Smooth muscle cell of the brain vasculature (primary cell): Measurements from ENCODE around the gene PCSK2.

Experiments used
- DNase-seq: peaks from one replicate; pipeline ENCODE4 v3.0.0-alpha.2; 2012; ENCODE audit warnings: low read depth, low spot score

The PCSK2 gene

DNA sequence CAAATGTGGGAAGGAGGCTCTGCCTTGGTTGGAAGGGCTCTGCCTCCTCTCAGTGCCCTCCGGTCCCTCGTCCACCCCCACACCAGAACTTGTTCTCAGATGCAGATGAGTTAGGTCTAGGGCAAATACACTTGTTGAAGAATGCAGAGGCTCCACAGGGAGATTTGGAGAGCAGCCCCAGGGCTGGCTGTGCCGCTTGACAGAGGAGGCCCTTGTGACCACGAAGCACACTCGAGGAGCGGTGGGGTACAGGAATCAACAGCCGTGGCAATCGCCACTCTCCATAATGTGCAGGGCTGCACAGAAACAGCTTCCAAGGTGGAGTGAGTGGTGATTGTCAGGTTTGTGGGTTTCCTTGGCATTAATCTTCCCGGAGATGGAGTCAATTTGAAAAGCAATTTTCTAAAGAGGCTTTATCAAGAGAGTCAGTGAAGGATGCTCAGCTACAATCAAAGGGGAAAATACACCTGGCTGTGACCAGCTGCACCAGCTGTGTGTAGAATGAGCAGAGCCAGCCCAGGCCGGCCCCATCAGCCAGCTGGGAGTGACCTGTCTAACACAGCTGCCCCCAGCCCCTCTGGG is 244.9 kb downstream of the PCSK2 start:
- DNase-seq = no peak

DNA sequence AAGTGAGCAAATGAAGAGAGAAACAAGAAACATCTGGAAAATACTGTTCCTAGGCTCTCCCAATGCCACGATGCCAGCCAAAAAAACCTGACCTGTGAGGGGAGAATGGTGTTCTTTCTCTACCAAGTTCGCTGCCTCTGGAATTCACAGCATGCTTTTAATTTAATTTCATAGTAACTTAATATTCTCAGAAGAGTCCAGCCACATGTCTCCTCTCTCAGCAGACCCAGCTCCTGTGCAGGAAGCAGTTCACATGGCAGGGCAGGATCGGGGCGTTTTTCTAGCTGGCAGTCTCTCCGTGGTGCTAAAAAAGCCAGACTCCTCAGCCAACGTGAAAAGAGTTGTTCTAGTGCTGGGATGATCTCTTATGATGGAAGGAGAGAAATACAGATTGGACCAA is 246.8 kb downstream of the PCSK2 start:
- no peak for DNase-seq

DNA sequence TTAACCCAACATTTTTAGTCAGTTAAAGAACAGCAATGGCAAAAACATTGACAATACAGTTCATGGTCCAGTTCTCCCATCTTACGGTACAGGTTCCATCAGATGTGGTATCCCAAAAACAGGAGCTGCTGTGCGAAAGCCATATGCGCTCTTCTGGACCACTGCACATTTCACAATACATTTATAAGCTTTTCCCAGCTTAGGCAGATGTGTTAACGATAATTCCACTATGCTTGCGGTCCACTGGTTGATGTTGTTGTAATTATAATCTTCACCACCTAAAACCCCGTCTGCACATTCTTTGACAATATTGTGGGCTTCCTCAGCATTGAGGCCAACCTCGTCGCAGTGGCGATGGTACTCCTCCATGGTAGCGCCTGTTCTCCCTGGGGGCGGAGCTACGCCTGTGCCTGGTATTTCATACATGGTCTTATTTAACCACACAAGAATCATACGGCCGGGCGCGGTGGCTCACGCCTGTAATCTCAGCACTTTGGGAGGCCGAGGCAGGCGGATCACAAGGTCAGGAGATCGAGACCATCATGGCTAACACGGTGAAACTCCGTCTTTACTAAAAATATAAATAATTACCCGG is 252.3 kb downstream of the PCSK2 start:
- no peak for DNase-seq

DNA sequence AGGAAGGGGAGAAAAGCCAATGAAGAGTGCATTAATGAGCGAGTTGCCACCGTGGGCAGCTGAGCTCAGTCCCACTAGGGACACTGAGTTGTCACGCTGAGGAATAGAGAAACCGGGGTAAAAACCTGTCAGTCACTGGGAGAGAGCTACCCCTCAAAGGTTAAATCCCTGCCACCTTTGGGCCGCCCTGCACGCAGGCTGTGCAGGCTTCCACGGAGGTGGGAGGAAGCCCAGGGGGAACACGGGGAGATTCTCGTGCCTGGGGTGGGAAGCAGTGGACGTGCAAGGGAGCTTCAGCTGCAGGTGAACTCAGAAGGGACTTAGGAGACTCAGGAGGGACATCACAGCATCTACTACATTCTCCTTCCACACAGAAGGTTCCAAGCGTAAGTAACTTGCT is 253.9 kb downstream of the PCSK2 start:
- no peak for DNase-seq

DNA sequence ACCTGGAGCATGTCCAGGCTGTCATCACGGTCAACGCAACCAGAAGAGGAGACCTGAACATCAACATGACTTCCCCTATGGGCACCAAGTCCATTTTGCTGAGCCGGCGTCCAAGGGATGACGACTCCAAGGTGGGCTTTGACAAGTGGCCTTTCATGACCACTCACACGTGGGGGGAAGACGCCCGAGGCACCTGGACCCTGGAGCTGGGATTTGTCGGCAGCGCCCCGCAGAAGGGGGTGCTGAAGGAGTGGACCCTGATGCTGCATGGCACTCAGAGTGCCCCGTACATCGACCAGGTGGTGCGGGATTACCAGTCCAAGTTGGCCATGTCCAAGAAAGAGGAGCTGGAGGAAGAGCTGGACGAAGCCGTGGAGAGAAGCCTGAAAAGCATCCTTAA is 254.8 kb downstream of the PCSK2 start:
- no peak for DNase-seq

DNA sequence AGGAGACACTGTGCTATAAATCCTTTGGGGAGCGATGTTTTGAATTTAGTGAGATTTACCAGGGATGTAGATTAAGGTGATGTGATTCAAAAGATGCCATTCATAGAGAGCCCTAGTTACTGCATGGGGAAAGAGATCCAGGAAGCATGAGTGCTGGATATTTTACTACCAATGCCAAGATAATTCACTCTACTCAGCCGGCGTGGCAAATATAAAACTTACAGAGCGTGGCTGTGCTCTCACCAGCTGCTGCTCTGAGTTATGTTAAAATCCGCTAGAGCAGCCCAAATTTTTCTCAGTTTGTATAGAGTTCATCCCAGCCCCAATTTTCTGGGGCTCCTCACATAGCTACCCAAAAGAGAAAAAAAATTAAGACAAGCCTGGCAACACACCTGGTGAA is 255.7 kb downstream of the PCSK2 start:
- no peak for DNase-seq

DNA sequence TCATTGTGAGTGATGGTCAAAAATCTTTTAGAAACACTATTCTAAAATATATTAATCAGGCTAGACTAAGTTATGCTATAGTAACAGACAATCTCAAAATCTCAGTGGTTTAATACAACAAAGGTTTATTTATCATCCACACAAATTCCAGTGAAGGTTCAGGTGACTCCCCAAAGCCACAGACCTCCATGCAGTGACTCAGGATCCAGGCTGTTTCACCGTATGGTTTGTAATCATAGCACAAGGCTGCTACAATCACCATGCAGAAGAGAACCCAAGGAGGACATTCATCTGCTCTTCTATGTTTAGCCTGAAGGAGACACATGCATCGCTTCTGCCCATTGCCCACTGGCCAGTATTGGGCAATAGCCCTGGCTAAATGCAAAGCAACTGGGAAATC is 258.2 kb downstream of the PCSK2 start:
- DNase-seq = no peak

DNA sequence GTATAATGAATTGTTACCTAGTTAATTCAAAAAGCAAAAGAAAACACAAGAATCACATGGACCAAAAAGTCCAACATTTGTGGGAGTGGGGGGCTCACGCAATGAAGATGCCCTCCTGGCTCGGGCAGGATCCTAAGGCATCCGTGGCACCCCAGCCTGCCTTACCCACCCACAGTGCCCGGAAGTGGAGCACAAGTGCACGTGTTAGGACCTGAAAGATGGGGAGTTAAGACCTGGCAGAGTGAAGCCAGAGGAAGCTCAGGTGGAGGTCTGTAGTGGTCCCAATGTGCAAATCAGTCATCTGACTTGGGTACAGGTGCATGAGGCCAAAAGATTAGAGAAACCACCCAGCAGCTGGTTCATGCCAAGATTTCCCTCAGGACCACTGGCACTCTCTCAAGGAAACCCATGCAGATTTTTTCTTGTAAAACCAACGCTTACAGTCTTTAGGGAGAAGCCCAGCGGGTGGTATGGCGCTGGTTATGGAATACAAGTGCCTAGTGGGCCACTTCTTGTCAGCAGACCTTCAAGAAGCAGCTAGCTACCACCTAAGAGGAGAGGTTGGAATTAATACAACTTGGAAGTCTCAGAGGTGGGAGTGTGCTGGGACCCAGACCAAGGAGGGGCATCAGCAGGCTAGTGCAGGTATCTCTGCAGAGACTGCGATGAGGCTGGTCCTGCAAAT is 262.2 kb downstream of the PCSK2 start:
- no peak for DNase-seq

DNA sequence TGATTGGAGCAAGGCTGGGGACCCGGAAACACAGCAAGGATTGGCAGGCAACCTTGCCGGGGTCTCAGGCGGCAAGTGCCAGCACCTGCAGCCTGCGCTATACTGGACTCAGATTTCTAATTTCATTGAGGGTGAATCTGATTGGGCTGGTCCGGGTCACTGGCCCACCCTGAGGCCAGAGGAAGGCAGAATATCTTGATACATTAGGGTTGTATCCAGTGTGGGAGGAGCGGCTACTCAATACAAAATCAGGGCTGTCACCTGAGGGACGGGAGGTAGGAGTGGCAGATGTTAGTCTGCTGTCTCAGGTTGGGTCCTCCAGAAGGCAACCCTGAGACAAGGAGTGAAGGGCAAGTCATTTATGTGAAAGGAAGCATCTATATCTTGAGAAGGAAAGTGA is 263.7 kb downstream of the PCSK2 start:
- no peak for DNase-seq

DNA sequence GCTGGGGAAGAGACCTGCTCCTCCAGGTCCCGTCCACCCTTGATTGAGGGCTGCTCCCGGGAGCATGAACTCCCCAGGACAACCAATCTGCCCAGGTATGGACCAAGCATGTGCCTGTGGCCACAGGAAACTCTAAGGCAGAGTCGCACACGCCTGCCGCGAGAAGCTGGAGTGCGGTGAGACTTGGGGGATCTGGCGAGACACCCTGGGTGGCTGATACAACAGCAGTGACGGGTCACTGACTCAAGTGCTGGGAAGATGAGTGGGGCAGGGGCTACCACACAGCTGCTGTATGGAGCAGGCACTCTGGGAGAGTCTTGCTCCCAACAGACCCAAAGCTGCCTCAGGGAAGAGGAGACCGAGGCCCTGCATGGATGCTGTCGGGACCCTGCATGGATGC is 264.2 kb downstream of the PCSK2 start:
- DNase-seq = no peak

DNA sequence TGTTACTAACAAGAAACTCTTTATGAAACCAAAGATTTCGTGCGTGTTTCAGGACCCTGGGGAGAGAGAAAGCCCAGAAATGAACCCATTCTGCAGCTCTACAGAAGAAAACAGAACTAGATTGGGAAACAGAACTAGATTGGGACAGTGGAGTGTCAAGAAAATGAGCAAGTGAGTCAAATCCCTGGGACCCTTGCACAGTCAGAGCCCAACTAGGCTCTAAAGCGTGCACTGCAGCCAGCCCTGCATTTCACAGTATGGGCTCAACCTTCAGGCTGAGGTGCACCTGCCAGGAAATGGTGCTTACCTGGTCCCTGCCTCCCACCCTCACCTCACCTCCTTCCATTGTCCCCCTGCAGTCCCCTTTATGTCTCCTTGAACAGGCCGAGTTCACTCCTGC is 264.6 kb downstream of the PCSK2 start:
- no peak for DNase-seq

DNA sequence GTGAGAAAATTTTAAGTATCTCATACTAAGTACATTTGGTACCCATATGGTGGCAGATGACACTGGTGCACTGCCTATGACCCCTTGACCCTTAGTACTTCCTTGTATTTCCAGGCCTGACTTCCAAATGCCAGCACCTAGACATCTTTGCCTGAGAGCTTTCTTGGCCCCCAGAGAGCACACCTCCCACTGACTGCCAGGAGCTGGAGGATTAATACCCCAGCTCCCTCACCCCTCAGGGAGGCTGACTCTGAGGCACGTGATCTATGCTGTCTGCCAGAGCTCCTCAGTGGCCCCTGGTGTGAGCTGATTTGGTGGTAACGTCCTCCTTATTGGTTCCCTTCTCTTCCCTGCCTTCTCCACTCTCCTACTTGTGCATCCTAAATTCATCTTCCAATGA is 266.3 kb downstream of the PCSK2 start:
- DNase-seq = no peak

DNA sequence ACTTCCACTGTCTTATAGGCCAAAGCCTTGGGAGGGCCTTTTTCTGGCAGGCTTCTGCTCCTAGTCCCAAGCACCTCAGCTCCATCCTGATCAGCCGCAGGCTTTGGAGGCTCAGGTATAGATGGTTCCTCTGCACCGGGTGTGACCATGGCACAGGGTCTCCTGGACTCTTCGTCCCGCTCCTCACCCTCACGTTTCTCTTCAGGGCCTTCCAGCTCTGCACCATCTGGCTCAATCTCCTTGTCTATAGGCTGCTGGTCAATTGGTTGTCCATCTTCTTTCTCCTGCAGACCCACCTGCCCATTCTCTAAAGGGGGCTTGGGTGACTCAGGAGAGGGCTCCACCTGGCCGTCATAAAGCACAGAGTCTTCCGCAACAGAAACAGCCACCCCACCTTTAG is 267.4 kb downstream of the PCSK2 start:
- no peak for DNase-seq

DNA sequence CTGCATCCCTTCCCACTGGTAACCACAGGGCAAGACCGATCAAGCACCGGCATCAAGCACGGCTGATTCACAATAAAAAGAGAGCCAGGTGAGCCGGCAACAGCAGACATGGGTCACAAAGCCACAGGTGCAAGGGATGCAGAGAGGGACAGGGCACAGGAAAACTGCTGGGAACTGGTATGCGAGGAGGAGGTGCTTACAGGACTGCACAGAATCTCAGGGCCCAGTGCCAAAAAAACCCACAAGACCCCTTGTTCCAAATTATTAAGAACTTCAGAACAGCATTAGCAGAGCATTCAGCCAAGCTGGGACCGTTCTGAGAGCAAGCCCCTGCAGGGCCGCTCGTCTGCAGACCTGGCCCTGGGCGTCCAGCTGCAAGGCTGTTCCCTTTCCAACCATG is 269.0 kb downstream of the PCSK2 start:
- DNase-seq = no peak

DNA sequence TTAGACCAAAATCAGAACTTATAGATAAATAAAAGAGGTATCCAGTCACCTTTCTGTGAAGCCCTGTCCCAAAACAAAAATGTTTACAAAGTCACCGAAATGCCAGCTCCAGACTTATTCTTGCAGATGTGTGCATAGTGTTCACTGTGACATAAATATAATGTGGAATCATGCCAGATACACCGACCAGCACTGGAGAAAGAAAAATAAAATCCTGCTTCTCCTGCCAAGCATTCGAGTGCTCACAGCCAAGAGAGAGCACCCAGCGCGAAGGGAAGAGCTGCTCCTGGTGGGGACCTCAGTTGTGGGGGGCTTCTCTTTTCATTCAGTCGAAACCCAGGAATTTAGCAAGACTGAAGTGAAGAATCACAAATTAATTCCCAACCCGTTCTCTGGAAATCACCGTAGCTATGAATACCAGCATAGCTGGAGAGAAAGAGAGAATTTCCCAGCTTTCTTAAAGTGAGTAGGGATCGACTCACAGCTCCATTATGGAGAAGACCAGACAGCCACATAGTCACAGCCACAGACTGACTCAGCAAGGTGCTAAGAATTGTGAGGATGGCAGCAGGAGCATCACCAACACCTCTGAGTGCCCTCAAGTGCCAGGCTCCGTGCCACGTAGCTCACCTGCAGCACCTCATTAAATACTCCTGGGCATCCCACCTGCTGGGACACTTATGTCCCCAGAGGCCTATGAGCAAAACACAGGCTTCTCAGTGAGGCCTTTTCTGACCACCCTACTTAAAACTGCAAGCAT is 271.2 kb downstream of the PCSK2 start:
- no peak for DNase-seq

DNA sequence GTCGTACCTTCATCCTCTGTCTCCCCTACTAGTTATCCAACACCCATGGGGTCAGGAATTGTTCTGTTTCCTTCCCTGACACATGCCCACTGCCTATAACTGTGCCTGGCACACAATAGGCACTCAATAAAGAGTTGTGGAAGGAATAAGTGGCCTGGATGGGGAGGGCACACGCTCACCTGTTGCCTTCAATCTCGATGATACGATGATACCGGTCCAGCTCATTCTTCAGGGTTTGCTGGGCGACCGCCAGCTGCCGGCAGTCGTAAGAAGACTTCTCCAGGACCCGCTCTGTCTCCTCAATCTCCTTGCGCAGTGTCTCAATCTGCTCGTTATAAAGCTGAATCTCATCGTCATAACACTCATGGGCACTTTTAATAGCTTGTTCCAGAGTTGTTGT is 271.8 kb downstream of the PCSK2 start:
- DNase-seq = no peak

DNA sequence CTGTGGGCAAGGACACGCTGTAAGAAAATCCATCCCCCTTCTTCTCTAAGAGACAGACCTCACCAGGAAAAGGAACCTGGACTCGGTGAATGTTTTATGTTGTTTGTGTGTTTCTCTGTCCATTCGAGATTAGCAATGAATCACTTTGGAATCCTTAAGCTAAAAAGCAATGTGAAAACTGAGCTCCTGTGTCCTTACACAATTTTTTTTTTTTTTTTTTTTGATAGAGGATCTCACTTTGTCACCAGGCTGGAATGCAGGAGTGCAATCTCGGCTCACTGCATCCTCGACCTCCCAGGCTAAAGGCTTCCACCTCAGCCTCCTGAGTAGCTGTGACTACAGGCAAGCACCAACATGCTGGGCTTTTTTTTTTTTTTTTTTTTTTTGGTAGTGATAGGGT is 272.2 kb downstream of the PCSK2 start:
- no peak for DNase-seq

DNA sequence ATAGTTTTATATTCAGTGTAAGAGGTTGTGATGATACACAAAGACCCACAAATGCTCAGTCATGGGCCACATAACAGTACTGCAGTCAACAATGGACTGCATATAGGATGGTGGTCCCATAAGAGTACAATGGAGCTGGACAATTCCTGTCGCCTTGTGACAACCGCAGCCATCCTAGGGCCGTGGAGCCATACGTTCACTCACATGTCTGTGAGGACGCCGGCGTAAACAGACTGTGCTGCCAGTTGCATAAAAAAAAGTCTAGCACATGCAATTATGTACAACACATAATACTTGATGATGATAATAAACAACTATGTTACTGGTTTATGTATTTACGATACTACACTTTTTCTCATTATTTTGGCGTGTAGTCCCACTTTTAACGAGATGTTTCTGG is 273.4 kb downstream of the PCSK2 start:
- no peak for DNase-seq

DNA sequence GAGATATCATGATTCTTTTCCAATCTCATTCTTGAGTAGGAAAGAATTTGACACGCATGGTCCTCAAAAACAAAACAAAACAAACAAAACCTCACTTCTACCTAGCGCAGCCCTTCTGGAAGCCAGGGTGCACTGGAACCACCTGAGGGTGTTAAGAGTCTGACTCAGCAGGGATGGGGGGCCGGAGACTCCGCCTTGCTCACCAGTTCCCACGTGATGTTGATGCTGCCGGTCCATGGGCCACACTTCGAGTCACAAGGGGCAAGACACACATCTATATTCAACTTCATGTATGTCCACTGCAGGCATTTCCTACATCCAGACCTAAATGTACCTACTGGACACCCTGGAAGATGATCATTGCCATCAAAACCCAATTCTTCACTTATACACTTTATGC is 274.0 kb downstream of the PCSK2 start:
- DNase-seq = no peak

DNA sequence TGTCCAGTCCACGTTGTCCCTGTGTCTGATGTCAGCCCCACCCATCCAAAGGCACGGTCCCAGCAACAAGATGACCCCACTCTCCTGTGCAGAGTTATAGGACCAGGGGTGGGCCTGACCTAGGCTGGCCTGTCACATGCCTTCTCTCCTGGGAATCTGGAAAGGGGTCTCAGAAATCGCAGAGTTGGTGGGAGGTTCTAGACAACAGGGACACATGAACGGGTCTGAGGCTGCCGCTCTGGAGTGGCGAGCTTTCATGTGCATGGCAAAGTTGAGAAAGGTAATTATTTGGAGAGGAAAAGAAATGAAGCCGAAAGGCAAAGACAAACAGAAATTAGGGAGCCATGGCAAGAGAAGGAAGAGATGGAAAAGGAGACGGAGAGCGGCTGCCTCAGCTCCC is 274.9 kb downstream of the PCSK2 start:
- no peak for DNase-seq

DNA sequence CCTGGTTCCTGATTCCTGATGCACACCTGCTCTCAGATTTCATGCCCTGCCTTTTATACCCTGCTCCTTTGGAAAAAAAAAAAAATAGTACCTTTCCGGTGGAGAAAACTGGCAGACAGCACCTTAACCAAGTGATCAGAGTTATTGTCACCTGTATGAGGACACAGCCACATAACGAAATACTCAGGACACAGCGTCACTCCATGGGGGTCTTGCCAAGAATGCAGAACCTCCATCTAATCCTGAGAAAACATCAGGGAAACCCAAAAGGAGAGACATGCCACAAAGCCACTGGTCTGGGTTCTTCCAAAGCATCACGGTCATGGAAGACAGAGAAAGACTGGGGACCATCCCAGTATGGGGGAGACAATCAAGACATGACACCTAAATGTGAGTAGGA is 275.3 kb downstream of the PCSK2 start:
- no peak for DNase-seq

DNA sequence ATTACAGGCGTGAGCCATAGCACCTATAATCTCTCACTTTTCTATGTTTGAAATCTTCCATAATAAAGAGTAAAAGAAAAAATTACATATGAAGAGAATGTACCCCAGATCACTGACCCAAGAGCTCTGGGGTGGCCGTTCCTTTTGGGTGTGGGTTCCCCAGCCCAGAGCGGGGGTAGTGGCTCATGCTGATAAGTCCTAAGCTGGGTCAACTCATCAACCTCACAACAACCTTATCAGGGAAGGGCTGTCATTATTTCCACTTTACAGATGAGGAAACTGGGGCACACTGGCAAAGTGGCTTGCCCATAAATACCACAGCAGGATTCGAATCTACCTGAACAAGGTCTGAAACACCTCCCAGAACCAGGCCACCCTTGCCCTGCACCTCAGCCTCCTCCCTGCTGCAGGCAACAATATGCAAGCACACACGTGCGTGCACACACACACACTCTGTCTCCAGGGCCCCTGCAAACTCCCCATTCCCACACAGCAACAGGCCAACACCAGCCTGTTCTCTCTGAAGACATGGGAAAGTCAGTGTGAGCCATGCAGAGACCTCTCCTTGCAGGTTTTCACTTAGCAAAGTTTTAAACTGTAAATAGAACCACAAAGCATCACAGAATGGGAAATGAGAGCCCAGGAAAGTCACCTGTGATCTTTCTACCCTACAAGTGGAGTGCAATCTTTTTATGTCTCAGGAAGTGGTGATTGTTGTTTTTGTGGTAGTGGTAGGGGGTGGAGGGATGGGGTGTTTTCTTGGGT is 276.6 kb downstream of the PCSK2 start:
- DNase-seq = no peak
